ENCODE results near the gene IFITM5. TPM values are rescaled to one million over a fixed set of nuclear protein-coding genes. Genes with fewer than 3 reads are reported as not detected.
"Not testable (repeated sequence)": the region's sequence is repeated elsewhere in the genome, so short reads cannot be mapped to it uniquely, and the experiment has no call there.

Gene IFITM5
- total RNA-seq, 1 experiment from 2014 or later: not detected

GRCh38 chr11:279966-280705 lies 19.2 kb downstream of the IFITM5 start:
- H3K9me3 ChIP-seq (replicated peaks): 0 out of 2 replicates have a peak, but pooled peaks cover 4% of the 10 kb centered on the region
- H3K27me3 ChIP-seq: peaks cover 13% of the 10 kb centered on the region
- H3K4me3 ChIP-seq: no peak overlapping the region
- no peak for DNase-seq
- no peaks in the 10 kb centered on the region for H3K36me3 ChIP-seq
- peaks cover 6% of the 10 kb centered on the region; the same call in 1 of the 2 replicates for H3K4me1 ChIP-seq
- H3K27ac ChIP-seq: no peak overlapping the region

- DNase-seq: no peak
- Histone ChIP-seq H3K27ac (no peak overlapping the region), H3K4me3 (no peak overlapping the region), H3K27me3 (peaks cover 4% of the 10 kb centered on the region; the same call in 1 of the 2 replicates), H3K36me3 (no peaks in the 10 kb centered on the region), H3K9me3 (replicated peaks) (0 out of 2 replicates have a peak, but pooled peaks cover 4% of the 10 kb centered on the region), H3K4me1 (no peaks in the 10 kb centered on the region)
Measured at GRCh38 chr11:279040-279965, 20.0 kb downstream of the IFITM5 start.

GRCh38 chr11:278001-278951 lies 21.1 kb downstream of the IFITM5 start, which contains the start of gene NLRP6:
Gene NLRP6 (plus strand): TSS chr11:278407. CDS start chr11:278570, 163 bp downstream.
- Histone ChIP-seq H3K27me3 (no peaks in the 10 kb centered on the region), H3K27ac (no peak within 1 kb of the TSS), H3K36me3 (no peaks in the 10 kb centered on the region), H3K4me3 (no peak within 1 kb of the TSS), H3K9me3 (replicated peaks) (0 out of 2 replicates have a peak, but pooled peaks cover 4% of the 10 kb centered on the region), H3K4me1 (no peaks in the 10 kb centered on the region)
- no peak for DNase-seq

GRCh38 chr11:276219-276618 lies 23.1 kb downstream of the IFITM5 start:
- H3K4me1 ChIP-seq: peaks cover 8% of the 10 kb centered on the region
- DNase-seq: no peak
- no peak overlapping the region for H3K4me3 ChIP-seq
- no peak overlapping the region for H3K27ac ChIP-seq
- H3K36me3 ChIP-seq: no peaks in the 10 kb centered on the region
- H3K9me3 ChIP-seq (replicated peaks): 0 out of 2 replicates have a peak, but pooled peaks cover 4% of the 10 kb centered on the region
- no peaks in the 10 kb centered on the region for H3K27me3 ChIP-seq

GRCh38 chr11:272931-273198 lies 26.5 kb downstream of the IFITM5 start:
- Histone ChIP-seq H3K4me1 (peaks cover 12% of the 10 kb centered on the region), H3K36me3 (no peaks in the 10 kb centered on the region), H3K27ac (peak overlapping the region; percentile 22), H3K9me3 (replicated peaks) (0 out of 2 replicates have a peak, but pooled peaks cover 4% of the 10 kb centered on the region), H3K4me3 (no peak overlapping the region), H3K27me3 (no peaks in the 10 kb centered on the region)
- peak in 1 of 2 experiments; percentile 49 for DNase-seq

- Histone ChIP-seq H3K4me3 (no peak overlapping the region), H3K36me3 (no peaks in the 10 kb centered on the region), H3K27me3 (no peaks in the 10 kb centered on the region), H3K27ac (peak overlapping the region; percentile 22), H3K9me3 (replicated peaks) (0 out of 2 replicates have a peak, but pooled peaks cover 4% of the 10 kb centered on the region), H3K4me1 (peaks cover 12% of the 10 kb centered on the region)
- no peak for DNase-seq
Measured at GRCh38 chr11:272195-272930, 27.0 kb downstream of the IFITM5 start.

- no peaks in the 10 kb centered on the region for H3K27me3 ChIP-seq
- DNase-seq: no peak
- no peak overlapping the region for H3K27ac ChIP-seq
- H3K9me3 ChIP-seq (replicated peaks): peaks cover 7% of the 10 kb centered on the region
- peaks cover 12% of the 10 kb centered on the region for H3K4me1 ChIP-seq
- no peaks in the 10 kb centered on the region for H3K36me3 ChIP-seq
- H3K4me3 ChIP-seq: no peak overlapping the region
Measured at GRCh38 chr11:271319-271715, 28.0 kb downstream of the IFITM5 start.

GRCh38 chr11:270451-271318 lies 28.6 kb downstream of the IFITM5 start:
- Histone ChIP-seq H3K27ac (no peak overlapping the region), H3K27me3 (no peaks in the 10 kb centered on the region), H3K36me3 (no peaks in the 10 kb centered on the region), H3K9me3 (replicated peaks) (peaks cover 3% of the 10 kb centered on the region), H3K4me3 (no peak overlapping the region), H3K4me1 (peaks cover 12% of the 10 kb centered on the region)
- DNase-seq: no peak

GRCh38 chr11:269146-269890 lies 30.0 kb downstream of the IFITM5 start:
- Histone ChIP-seq H3K4me1 (peaks cover 12% of the 10 kb centered on the region), H3K4me3 (peak overlapping the region; percentile 46), H3K36me3 (no peaks in the 10 kb centered on the region), H3K27me3 (no peaks in the 10 kb centered on the region), H3K27ac (no peak overlapping the region), H3K9me3 (replicated peaks) (peaks cover 3% of the 10 kb centered on the region)
- DNase-seq: peak in 1 of 2 experiments; percentile 58

GRCh38 chr11:268716-269145 lies 30.6 kb downstream of the IFITM5 start:
- not testable (repeated sequence) for H3K27ac ChIP-seq; H3K36me3 ChIP-seq; H3K27me3 ChIP-seq; H3K9me3 ChIP-seq (replicated peaks)
- H3K4me3 ChIP-seq: peak overlapping the region; percentile 46
- peak; percentile 70 to 77 for DNase-seq
- H3K4me1 ChIP-seq: peaks cover 12% of the 10 kb centered on the region

- no peaks in the 10 kb centered on the region for H3K27me3 ChIP-seq
- peaks cover 3% of the 10 kb centered on the region for H3K9me3 ChIP-seq (replicated peaks)
- H3K36me3 ChIP-seq: no peaks in the 10 kb centered on the region
- H3K4me1 ChIP-seq: peaks cover 6% of the 10 kb centered on the region
- no peak overlapping the region for H3K27ac ChIP-seq
- no peak overlapping the region for H3K4me3 ChIP-seq
- no peak for DNase-seq
Measured at GRCh38 chr11:267491-267994, 31.8 kb downstream of the IFITM5 start.

- peaks cover 3% of the 10 kb centered on the region for H3K9me3 ChIP-seq (replicated peaks)
- no peak for DNase-seq
- no peaks in the 10 kb centered on the region for H3K36me3 ChIP-seq
- no peaks in the 10 kb centered on the region for H3K27me3 ChIP-seq
- H3K4me3 ChIP-seq: no peak overlapping the region
- H3K27ac ChIP-seq: no peak overlapping the region
- peaks cover 4% of the 10 kb centered on the region; the same call in 1 of the 2 replicates for H3K4me1 ChIP-seq
Measured at GRCh38 chr11:266676-267439, 32.5 kb downstream of the IFITM5 start.

Measured in SJCRH30 (cell line).